ENCODE results near the gene ZNF423.

ZNF423 gene

GRCh38 chr16:49617710-49618330 lies 238.1 kb downstream of the ZNF423 start:
- no peak overlapping the region for H3K27ac Mint-ChIP-seq
- TF ChIP-seq, protein P1, sequence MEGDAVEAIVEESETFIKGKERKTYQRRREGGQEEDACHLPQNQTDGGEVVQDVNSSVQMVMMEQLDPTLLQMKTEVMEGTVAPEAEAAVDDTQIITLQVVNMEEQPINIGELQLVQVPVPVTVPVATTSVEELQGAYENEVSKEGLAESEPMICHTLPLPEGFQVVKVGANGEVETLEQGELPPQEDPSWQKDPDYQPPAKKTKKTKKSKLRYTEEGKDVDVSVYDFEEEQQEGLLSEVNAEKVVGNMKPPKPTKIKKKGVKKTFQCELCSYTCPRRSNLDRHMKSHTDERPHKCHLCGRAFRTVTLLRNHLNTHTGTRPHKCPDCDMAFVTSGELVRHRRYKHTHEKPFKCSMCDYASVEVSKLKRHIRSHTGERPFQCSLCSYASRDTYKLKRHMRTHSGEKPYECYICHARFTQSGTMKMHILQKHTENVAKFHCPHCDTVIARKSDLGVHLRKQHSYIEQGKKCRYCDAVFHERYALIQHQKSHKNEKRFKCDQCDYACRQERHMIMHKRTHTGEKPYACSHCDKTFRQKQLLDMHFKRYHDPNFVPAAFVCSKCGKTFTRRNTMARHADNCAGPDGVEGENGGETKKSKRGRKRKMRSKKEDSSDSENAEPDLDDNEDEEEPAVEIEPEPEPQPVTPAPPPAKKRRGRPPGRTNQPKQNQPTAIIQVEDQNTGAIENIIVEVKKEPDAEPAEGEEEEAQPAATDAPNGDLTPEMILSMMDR (IDR thresholded peaks at IDR 0.05) = no peak
- H3K27me3 Mint-ChIP-seq (ENCODE audit: low read depth, poor library complexity) = peaks cover 6% of the 10 kb centered on the region
- DNase-seq = no peak
- no peak overlapping the region for H3K4me3 Mint-ChIP-seq
- H3K4me1 Mint-ChIP-seq = peaks cover 6% of the 10 kb centered on the region
- H3K36me3 Mint-ChIP-seq (ENCODE audit: low read depth) = peaks cover 19% of the 10 kb centered on the region
- H3K9me3 Mint-ChIP-seq = peaks cover 12% of the 10 kb centered on the region

DNA sequence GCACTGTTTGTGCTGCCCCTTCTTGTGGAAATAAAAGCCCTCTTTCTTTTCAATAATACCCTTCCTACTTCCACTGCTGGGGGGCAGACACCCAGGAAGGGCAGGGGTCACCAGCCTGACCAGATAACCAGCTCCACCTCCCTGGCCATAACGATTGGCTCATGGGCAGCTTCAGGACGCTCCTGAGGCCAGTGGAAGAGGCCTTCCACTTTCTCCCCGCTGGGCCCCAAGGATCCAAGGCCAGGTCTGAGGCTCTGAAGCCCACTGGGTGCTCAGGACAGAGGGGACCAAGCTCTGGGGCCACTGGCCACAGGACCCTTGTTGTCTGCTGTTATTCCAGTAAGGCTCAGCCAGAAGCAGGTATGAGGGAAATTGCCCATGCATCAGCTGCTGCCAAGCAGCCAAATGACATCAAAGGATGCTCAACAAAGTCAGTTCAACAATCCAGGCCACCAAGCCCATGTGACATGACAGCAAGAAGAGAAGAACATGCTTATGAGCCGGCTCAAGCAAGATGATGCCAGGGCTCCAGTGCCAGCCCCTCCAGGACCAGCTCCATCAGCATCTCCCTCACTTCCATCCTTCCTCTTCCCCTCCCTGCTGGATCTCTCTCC lies 238.8 kb downstream of the ZNF423 start:
- no peak overlapping the region for H3K4me3 Mint-ChIP-seq
- DNase-seq = no peak
- H3K4me1 Mint-ChIP-seq = peaks cover 6% of the 10 kb centered on the region
- peaks cover 6% of the 10 kb centered on the region for H3K27me3 Mint-ChIP-seq (ENCODE audit: low read depth, poor library complexity)
- peaks cover 19% of the 10 kb centered on the region for H3K9me3 Mint-ChIP-seq
- TF ChIP-seq, protein P1 (IDR thresholded peaks at IDR 0.05) = no peak
- H3K27ac Mint-ChIP-seq = no peak overlapping the region
- H3K36me3 Mint-ChIP-seq (ENCODE audit: low read depth) = peaks cover 26% of the 10 kb centered on the region

- H3K27ac Mint-ChIP-seq = no peak overlapping the region
- peaks cover 40% of the 10 kb centered on the region for H3K36me3 Mint-ChIP-seq (ENCODE audit: low read depth)
- DNase-seq = no peak
- H3K9me3 Mint-ChIP-seq = peaks cover 32% of the 10 kb centered on the region
- peaks cover 3% of the 10 kb centered on the region for H3K27me3 Mint-ChIP-seq (ENCODE audit: low read depth, poor library complexity)
- TF ChIP-seq, protein P1 (IDR thresholded peaks at IDR 0.05) = no peak
- peaks cover 6% of the 10 kb centered on the region for H3K4me1 Mint-ChIP-seq
- no peak overlapping the region for H3K4me3 Mint-ChIP-seq
Measured at GRCh38 chr16:49615576-49615975, 240.3 kb downstream of the ZNF423 start.

DNA sequence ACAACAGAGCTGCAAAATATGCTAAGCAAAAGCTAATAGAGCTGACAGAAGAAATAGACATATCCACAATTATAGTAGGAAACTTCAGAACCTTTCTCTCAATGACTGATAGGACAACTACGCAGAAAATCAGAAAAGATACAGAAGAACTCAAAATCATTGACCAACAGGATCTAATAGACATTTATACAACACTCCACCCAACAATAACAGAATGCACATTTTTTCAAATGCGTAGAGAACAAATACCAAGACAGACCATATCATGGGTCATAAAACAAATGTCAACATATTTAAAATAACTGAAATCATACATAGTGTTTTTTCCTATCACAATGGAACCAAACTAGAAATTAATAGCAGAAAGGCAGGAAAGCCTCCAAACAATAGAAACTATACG lies 244.9 kb downstream of the ZNF423 start:
- Mint-ChIP-seq H3K9me3 (peaks cover 36% of the 10 kb centered on the region), H3K4me3 (no peak overlapping the region), H3K36me3 (ENCODE audit: low read depth) (peaks cover 54% of the 10 kb centered on the region), H3K27ac (no peak overlapping the region), H3K27me3 (ENCODE audit: low read depth, poor library complexity) (peaks cover 8% of the 10 kb centered on the region), H3K4me1 (peaks cover 43% of the 10 kb centered on the region)
- DNase-seq = no peak
- TF ChIP-seq, protein P1 (IDR thresholded peaks at IDR 0.05) = no peak

GRCh38 chr16:49608779-49609178 lies 247.1 kb downstream of the ZNF423 start:
- Mint-ChIP-seq H3K36me3 (ENCODE audit: low read depth) (peaks cover 46% of the 10 kb centered on the region), H3K4me1 (peaks cover 59% of the 10 kb centered on the region), H3K27me3 (ENCODE audit: low read depth, poor library complexity) (peaks cover 5% of the 10 kb centered on the region), H3K27ac (peak overlapping the region; percentile 27), H3K9me3 (peaks cover 33% of the 10 kb centered on the region), H3K4me3 (peak overlapping the region; percentile 59)
- TF ChIP-seq, protein P1 (IDR thresholded peaks at IDR 0.05) = peak; percentile 61
- no peak for DNase-seq

- Mint-ChIP-seq H3K4me1 (peaks cover 63% of the 10 kb centered on the region), H3K27me3 (ENCODE audit: low read depth, poor library complexity) (peaks cover 5% of the 10 kb centered on the region), H3K27ac (peak overlapping the region; percentile 27), H3K4me3 (peak overlapping the region; percentile 60), H3K9me3 (peaks cover 26% of the 10 kb centered on the region), H3K36me3 (ENCODE audit: low read depth) (peaks cover 39% of the 10 kb centered on the region)
- TF ChIP-seq, protein P1 (IDR thresholded peaks at IDR 0.05) = no peak
- peak; percentile 56 for DNase-seq
Measured at GRCh38 chr16:49608098-49608497, 247.8 kb downstream of the ZNF423 start.

Measured in nephron progenitor cell (in vitro differentiated cells).